DOHH2 (cell line): ENCODE measurements around the gene TMPRSS11E.

Experiments
- H3F3A ChIP-seq: fragments of 200-600 bp; sonication (generic), shearing (Covaris generic); 2 replicates; pipeline ENCODE4 v1.6.0; 2016; ENCODE audit warnings: antibody characterized with exemption, mild to moderate bottlenecking; ENCODE audit not compliant: control insufficient read depth, insufficient read depth
- H3K27ac ChIP-seq: fragments of 200-600 bp; sonication (generic); 2 replicates; pipeline ENCODE4 v1.5.1; 2014; ENCODE audit warnings: low read depth, mild to moderate bottlenecking, low read length, moderate library complexity
- H3K27me3 ChIP-seq: fragments of 200-600 bp; sonication (generic); 2 replicates; pipeline ENCODE4 v1.6.1; 2014; ENCODE audit warnings: mild to moderate bottlenecking, low read length, mixed read lengths; ENCODE audit not compliant: control insufficient read depth
- H3K36me3 ChIP-seq: fragments of 200-600 bp; sonication (generic); 2 replicates; pipeline ENCODE4 v1.6.1; 2014; ENCODE audit warnings: mild to moderate bottlenecking, low read length, moderate library complexity, mixed read lengths; ENCODE audit not compliant: control insufficient read depth
- H3K4me1 ChIP-seq: fragments of 200-600 bp; sonication (generic); 2 replicates; pipeline ENCODE4 v1.6.1; 2014; ENCODE audit warnings: mild to moderate bottlenecking, low read length, mixed read lengths; ENCODE audit not compliant: control insufficient read depth
- H3K4me2 ChIP-seq: fragments of 200-600 bp; sonication (generic); 2 replicates; pipeline ENCODE4 v1.6.0; 2014; ENCODE audit warnings: mild to moderate bottlenecking, low read length, moderate library complexity
- H3K4me3 ChIP-seq: fragments of 200-600 bp; sonication (generic); 2 replicates; pipeline ENCODE4 v1.5.1; 2014; ENCODE audit warnings: mild to moderate bottlenecking, low read length, mixed read lengths
- H3K79me2 ChIP-seq: fragments of 200-600 bp; sonication (generic); 2 replicates; pipeline ENCODE4 v1.6.1; 2014; ENCODE audit warnings: mild to moderate bottlenecking, low read length, mixed read lengths; ENCODE audit not compliant: control insufficient read depth
- H3K9me2 ChIP-seq: fragments of 200-600 bp; sonication (generic); replicated peaks from 2 replicates; pipeline ENCODE4 v1.6.1; 2014; ENCODE audit warnings: mild to moderate bottlenecking, low read length, mixed read lengths; ENCODE audit not compliant: control insufficient read depth
- H3K9me3 ChIP-seq: fragments of 200-600 bp; sonication (generic); 2 replicates; pipeline ENCODE4 v1.6.1; 2014; ENCODE audit warnings: antibody characterized with exemption, low read length, mixed read lengths; ENCODE audit not compliant: control insufficient read depth, insufficient read depth
- H4K20me1 ChIP-seq: fragments of 200-600 bp; sonication (generic); 2 replicates; pipeline ENCODE4 v1.6.0; 2014; ENCODE audit warnings: low read depth, mild to moderate bottlenecking, antibody characterized with exemption, low read length, moderate library complexity; ENCODE audit not compliant: control insufficient read depth, insufficient read depth
- EZH2phosphoT487 ChIP-seq: fragments of 200-600 bp; sonication (generic); IDR thresholded peaks from 2 replicates; pipeline ENCODE4 v1.6.1; 2017; ENCODE audit warnings: borderline replicate concordance, mild to moderate bottlenecking, antibody characterized with exemption, low read length, moderate library complexity, mixed read lengths
- TF ChIP-seq, protein P1 (sequence below): fragments of 200-600 bp; sonication (generic); IDR thresholded peaks from one replicate; pipeline ENCODE4 v1.5.1; 2014; ENCODE audit warnings: antibody characterized with exemption, mild to moderate bottlenecking, low read depth, low read length; ENCODE audit not compliant: poor library complexity, severe bottlenecking

Gene TMPRSS11E

DNA sequence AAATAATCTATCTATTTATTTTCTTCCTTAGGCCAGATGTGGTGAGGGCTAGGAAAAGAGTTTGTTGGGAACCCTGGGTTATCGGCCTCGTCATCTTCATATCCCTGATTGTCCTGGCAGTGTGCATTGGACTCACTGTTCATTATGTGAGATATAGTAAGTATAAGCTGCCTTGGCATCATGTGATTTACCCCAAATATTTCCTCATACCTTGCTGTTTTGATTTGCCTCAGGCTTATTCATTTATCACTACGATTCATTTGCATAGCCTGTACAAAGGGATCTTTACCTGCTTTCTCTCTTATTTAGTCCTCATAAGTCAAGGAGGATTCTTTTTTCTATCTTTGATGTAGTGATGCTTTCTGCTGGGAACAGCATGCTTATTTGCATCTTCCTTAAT, 14.5 kb downstream of the TMPRSS11E start:
- H4K20me1 ChIP-seq: no peaks in the 10 kb centered on the region
- no peak for TF ChIP-seq EZH2phosphoT487
- TF ChIP-seq, protein P1, sequence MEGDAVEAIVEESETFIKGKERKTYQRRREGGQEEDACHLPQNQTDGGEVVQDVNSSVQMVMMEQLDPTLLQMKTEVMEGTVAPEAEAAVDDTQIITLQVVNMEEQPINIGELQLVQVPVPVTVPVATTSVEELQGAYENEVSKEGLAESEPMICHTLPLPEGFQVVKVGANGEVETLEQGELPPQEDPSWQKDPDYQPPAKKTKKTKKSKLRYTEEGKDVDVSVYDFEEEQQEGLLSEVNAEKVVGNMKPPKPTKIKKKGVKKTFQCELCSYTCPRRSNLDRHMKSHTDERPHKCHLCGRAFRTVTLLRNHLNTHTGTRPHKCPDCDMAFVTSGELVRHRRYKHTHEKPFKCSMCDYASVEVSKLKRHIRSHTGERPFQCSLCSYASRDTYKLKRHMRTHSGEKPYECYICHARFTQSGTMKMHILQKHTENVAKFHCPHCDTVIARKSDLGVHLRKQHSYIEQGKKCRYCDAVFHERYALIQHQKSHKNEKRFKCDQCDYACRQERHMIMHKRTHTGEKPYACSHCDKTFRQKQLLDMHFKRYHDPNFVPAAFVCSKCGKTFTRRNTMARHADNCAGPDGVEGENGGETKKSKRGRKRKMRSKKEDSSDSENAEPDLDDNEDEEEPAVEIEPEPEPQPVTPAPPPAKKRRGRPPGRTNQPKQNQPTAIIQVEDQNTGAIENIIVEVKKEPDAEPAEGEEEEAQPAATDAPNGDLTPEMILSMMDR: no peak

DNA sequence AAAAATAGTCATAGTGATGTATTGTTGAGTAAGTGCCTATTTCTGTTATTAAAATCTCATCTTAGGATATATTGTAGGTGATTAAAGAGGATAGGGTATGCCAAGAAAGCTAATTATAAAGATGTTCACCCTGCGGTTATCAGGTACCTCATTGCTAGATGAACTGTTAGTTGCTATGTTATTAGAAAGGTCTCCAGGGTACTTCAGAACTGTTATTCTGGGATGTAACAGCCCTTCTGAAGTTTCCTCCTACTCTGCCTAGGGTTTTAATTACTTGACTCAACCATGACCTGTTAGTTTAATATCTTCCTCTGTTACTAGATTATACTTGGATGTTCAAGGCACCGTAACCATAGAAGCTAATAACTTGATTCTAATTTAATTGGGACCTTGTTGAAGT, 15.4 kb downstream of the TMPRSS11E start:
- Histone ChIP-seq H3K36me3 (no peaks in the 10 kb centered on the region), H3K4me3 (no peak overlapping the region), H3K27me3 (no peaks in the 10 kb centered on the region), H3K27ac (no peak overlapping the region), H3F3A (no peaks in the 10 kb centered on the region), H4K20me1 (no peaks in the 10 kb centered on the region), H3K79me2 (no peaks in the 10 kb centered on the region), H3K9me2 (no peaks in the 10 kb centered on the region), H3K9me3 (no peaks in the 10 kb centered on the region), H3K4me1 (no peaks in the 10 kb centered on the region), H3K4me2 (no peak overlapping the region)
- no peak for TF ChIP-seq EZH2phosphoT487

More for the DNA sequence above, 14.5 kb downstream of the TMPRSS11E start:
- no peaks in the 10 kb centered on the region for H3F3A ChIP-seq
- no peaks in the 10 kb centered on the region for H3K9me3 ChIP-seq
- H3K4me1 ChIP-seq: no peaks in the 10 kb centered on the region
- H3K9me2 ChIP-seq: no peaks in the 10 kb centered on the region
- no peaks in the 10 kb centered on the region for H3K79me2 ChIP-seq
- no peak overlapping the region for H3K4me3 ChIP-seq
- no peak overlapping the region for H3K4me2 ChIP-seq
- no peaks in the 10 kb centered on the region for H3K36me3 ChIP-seq
- H3K27me3 ChIP-seq: no peaks in the 10 kb centered on the region
- H3K27ac ChIP-seq: no peak overlapping the region

DNA sequence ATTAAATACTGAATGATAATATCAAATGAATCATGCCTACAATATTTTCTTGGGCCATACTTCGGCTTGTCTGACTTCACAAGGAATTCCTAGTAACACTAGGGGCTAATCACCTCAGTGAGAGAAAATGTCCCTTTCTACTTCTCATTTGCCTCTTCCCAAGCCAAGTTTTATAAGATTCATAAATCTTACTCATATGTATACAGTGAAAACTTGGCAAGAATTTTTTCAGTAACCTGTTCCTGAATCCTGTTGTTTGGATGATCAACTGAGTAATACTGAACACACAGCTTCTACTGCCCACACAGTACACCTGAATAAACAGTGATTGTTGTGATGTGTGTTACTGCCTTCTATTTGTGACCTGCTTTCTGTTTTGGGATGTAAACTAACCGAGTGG, 16.5 kb downstream of the TMPRSS11E start:
- H4K20me1 ChIP-seq: no peaks in the 10 kb centered on the region
- no peak overlapping the region for H3K4me3 ChIP-seq
- H3K27me3 ChIP-seq: no peaks in the 10 kb centered on the region
- no peaks in the 10 kb centered on the region for H3K9me3 ChIP-seq
- no peaks in the 10 kb centered on the region for H3F3A ChIP-seq
- no peak overlapping the region for H3K4me2 ChIP-seq
- H3K27ac ChIP-seq: no peak overlapping the region
- no peaks in the 10 kb centered on the region for H3K79me2 ChIP-seq
- no peaks in the 10 kb centered on the region for H3K9me2 ChIP-seq
- H3K4me1 ChIP-seq: no peaks in the 10 kb centered on the region
- TF ChIP-seq, protein P1: no peak
- TF ChIP-seq EZH2phosphoT487: no peak
- H3K36me3 ChIP-seq: no peaks in the 10 kb centered on the region

DNA sequence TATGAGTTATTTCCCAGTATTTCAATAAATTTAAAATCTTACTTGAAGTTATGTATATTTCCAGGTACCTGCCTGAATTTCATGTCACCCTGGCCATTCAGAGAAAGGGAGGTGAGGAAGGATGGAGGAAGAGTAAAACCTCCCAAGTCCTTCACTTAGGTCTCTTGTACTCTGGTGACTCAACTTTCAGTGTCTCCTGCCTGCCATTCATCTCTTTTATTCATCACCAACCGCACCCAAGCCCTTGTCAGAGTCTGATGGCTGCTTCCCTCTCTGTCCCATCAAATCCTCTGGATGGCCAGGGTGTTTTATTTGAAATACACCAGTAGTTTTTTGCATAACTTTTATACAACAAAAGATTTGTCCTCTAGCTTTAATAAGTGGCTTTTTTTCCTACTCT, 17.8 kb downstream of the TMPRSS11E start:
- no peaks in the 10 kb centered on the region for H3K79me2 ChIP-seq
- no peaks in the 10 kb centered on the region for H3K36me3 ChIP-seq
- TF ChIP-seq EZH2phosphoT487: no peak
- TF ChIP-seq, protein P1: no peak
- no peaks in the 10 kb centered on the region for H3K9me3 ChIP-seq
- H3K4me2 ChIP-seq: no peak overlapping the region
- H3K9me2 ChIP-seq: no peaks in the 10 kb centered on the region
- no peak overlapping the region for H3K27ac ChIP-seq
- no peaks in the 10 kb centered on the region for H3K4me1 ChIP-seq
- no peaks in the 10 kb centered on the region for H4K20me1 ChIP-seq
- H3F3A ChIP-seq: no peaks in the 10 kb centered on the region
- H3K27me3 ChIP-seq: no peaks in the 10 kb centered on the region
- H3K4me3 ChIP-seq: no peak overlapping the region
